Progenitor cell of endocrine pancreas (in vitro differentiated cells): Measurements from ENCODE around the gene KANK2. TPM values are rescaled to one million over a fixed set of nuclear protein-coding genes. Genes with fewer than 3 reads are reported as not detected.

Source experiments
- DNase-seq: peaks from one replicate; pipeline ENCODE4 v3.0.0; 2021; ENCODE audit warnings: low spot score; ENCODE audit not compliant: unreplicated experiment
- H3K27ac Mint-ChIP-seq: 2 replicates; pipeline ENCODE4 v1.8.0; 2021; ENCODE audit warnings: mild to moderate bottlenecking, moderate library complexity, mixed read lengths
- H3K27me3 Mint-ChIP-seq: 2 replicates; pipeline ENCODE4 v1.8.0; 2021; ENCODE audit warnings: mixed read lengths
- H3K36me3 Mint-ChIP-seq: 2 replicates; pipeline ENCODE4 v1.8.0; 2022; ENCODE audit warnings: mixed read lengths; ENCODE audit not compliant: insufficient read depth
- H3K4me1 Mint-ChIP-seq: 2 replicates; pipeline ENCODE4 v1.8.0; 2021; ENCODE audit warnings: low read depth, mixed read lengths
- H3K4me3 Mint-ChIP-seq: 2 replicates; pipeline ENCODE4 v1.8.0; 2021; ENCODE audit warnings: low read depth, mild to moderate bottlenecking, moderate library complexity, mixed read lengths
- H3K9me3 Mint-ChIP-seq: 2 replicates; pipeline ENCODE4 v1.8.0; 2021; ENCODE audit warnings: low read depth, mixed read lengths
- total RNA-seq: library from RNA; stranded (reverse); gene quantifications from 2 replicates; pipeline ENCODE4 v1.2.1, GENCODE V29; 2021
- TF ChIP-seq, protein P1 (sequence below): fragments of 200-600 bp; sonication (generic); IDR thresholded peaks from one replicate; pipeline ENCODE4 v1.5.0; 2021; ENCODE audit warnings: antibody characterized with exemption, mild to moderate bottlenecking; ENCODE audit not compliant: unreplicated experiment

KANK2 gene
- total RNA-seq, 1 donor from 2014 or later, result 27.6 TPM

DNA sequence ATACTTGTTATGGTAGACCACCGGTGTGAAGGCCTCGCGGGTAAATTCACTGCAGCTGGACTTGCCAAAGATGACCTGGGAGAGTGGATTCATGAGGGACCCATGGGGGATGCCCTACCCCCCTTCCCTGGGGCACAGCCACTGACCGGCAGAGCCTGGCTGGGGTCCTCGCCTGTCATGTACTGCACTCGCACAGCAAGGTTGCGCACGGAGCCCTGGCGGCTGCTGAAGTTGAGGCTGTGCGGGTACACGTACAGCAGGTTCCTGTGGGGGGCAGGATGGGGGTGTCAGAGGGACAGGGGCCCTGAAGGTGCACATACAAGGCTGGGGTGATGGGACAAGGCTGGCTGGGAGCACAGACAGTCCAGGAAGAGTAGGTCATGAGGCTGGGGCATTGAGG, 40.7 kb upstream of the KANK2 start:
- TF ChIP-seq, protein P1, sequence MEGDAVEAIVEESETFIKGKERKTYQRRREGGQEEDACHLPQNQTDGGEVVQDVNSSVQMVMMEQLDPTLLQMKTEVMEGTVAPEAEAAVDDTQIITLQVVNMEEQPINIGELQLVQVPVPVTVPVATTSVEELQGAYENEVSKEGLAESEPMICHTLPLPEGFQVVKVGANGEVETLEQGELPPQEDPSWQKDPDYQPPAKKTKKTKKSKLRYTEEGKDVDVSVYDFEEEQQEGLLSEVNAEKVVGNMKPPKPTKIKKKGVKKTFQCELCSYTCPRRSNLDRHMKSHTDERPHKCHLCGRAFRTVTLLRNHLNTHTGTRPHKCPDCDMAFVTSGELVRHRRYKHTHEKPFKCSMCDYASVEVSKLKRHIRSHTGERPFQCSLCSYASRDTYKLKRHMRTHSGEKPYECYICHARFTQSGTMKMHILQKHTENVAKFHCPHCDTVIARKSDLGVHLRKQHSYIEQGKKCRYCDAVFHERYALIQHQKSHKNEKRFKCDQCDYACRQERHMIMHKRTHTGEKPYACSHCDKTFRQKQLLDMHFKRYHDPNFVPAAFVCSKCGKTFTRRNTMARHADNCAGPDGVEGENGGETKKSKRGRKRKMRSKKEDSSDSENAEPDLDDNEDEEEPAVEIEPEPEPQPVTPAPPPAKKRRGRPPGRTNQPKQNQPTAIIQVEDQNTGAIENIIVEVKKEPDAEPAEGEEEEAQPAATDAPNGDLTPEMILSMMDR, result no peak
- no peak for DNase-seq
- Mint-ChIP-seq H3K4me1 (peaks cover 1% of the 10 kb centered on the region), H3K27me3 (no peaks in the 10 kb centered on the region), H3K27ac (no peak overlapping the region), H3K4me3 (no peak overlapping the region), H3K36me3 (peaks cover 20% of the 10 kb centered on the region), H3K9me3 (no peaks in the 10 kb centered on the region)

DNA sequence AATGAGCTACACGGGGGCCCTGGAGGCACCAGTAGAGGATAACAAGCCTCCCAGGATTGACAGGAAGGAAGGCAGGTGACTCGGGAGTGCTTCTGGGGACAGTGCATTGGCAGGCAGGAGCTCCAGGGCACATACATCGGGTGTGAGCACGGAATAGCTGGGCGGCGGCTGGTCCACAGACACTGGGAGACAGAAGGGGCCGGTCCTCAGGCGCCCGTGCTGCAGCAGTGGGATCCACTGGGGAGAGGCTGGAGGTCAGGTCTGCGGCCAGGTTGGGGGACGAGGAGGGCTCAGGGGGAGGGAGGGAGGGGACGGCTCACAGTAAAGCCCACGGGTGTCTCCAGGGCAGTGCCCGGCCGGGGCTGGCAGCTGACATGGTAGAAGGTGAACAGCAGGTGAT, 40.0 kb upstream of the KANK2 start:
- Mint-ChIP-seq H3K4me3 (no peak overlapping the region), H3K27ac (no peak overlapping the region), H3K27me3 (no peaks in the 10 kb centered on the region), H3K4me1 (peaks cover 1% of the 10 kb centered on the region), H3K36me3 (peaks cover 19% of the 10 kb centered on the region), H3K9me3 (no peaks in the 10 kb centered on the region)
- DNase-seq, result no peak
- TF ChIP-seq, protein P1, result no peak

DNA sequence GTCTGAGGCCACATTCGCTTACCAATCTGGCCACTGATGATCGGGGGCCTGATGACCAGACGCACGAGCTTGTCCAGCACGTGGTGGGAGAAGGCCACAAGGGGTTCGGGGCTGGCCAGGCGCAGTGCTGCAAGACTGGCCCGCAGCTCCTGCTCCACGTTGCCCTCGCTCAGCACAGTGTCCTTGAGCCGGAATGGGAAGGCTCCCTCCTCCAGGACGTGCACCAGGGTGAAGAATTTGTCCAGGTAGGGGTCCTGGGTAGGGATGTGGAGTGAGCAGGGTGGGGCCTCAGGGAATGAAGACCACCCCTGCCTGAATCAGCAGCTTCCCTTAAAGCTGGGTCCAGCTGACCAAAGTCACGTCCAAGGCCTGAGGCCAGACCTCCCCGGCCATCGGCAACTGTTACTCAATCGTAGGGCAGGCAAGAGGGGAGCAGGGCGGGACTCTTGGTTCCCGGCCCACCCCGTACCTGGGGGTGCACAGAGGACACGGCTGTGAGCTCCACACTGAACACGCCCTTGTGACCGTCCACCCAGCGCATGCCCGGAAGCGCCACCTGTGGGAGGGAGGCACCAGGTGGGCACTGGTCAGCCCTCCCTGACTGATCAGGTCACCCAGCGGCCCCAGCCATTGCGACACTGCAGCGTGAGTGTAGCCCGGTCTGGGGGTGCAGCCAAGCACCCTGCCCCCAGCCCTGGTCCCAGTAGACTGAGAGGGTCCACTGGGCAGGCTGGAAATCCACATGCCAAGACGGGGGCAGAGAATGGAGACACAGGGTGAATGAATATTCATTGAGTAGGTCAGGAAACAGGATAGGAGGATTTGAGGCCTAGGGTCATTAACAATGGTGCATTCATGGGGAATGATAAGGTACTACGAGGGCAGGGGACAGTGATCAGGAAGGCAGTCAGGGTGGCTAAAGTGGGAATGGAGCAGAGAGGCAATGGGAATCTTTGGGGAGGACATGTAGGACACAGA, 39.3 kb upstream of the KANK2 start:
- peaks cover 1% of the 10 kb centered on the region for H3K4me1 Mint-ChIP-seq
- TF ChIP-seq, protein P1, result no peak
- H3K27ac Mint-ChIP-seq, result no peak overlapping the region
- no peaks in the 10 kb centered on the region for H3K27me3 Mint-ChIP-seq
- DNase-seq, result no peak
- H3K4me3 Mint-ChIP-seq, result no peak overlapping the region
- peaks cover 18% of the 10 kb centered on the region for H3K36me3 Mint-ChIP-seq
- no peaks in the 10 kb centered on the region for H3K9me3 Mint-ChIP-seq

DNA sequence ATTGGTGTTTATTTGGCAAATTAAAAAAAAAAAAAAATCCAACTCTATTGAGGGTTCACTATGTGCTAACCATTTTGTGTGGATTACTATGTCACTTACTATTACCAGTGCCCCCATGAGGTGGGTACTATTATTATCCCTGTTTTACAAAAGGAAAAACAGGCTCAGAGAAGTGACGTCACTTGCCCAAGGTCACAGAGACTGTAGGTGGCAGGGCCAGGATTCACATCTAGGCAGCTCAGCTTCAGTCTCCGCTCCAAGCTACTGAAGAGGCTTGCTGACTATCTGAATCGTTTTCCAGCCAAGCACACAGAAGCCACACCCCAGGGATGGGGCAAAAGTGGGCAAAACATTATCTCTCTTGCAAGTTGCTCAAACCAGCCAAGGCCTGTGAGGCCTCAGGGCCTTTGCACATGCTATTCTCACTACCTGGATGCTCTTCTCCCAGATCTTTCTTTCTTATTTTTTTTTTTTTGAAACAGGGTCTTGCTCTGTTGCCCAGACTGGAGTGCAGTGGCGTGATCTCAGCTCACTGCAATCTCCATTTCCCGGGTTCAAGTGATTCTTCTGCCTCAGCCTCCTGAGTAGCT, 37.2 kb upstream of the KANK2 start:
- H3K27ac Mint-ChIP-seq, result no peak overlapping the region
- TF ChIP-seq, protein P1, result no peak
- no peaks in the 10 kb centered on the region for H3K9me3 Mint-ChIP-seq
- no peaks in the 10 kb centered on the region for H3K27me3 Mint-ChIP-seq
- peaks cover 1% of the 10 kb centered on the region for H3K4me1 Mint-ChIP-seq
- no peak overlapping the region for H3K4me3 Mint-ChIP-seq
- H3K36me3 Mint-ChIP-seq, result peaks cover 11% of the 10 kb centered on the region
- no peak for DNase-seq

DNA sequence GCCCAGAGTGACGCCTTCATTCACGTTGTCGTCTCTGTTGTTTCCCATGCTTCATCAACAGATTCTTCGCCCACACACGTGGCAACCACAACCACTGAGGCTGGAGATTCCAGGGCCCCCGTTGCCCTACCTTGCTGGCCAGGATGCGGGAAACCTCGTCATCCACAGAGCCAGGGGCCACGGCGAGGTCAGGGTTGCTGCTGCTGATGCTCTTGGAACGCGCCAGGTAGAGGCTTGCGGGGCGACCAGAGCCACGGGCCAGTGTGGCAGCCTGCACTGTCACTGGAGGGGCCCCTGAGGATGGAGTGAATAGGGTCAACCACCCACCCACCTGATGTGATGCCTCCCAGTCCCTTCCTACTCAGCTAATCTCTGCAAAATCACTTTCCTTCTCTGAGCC, 35.7 kb upstream of the KANK2 start:
- no peaks in the 10 kb centered on the region for H3K9me3 Mint-ChIP-seq
- no peaks in the 10 kb centered on the region for H3K27me3 Mint-ChIP-seq
- TF ChIP-seq, protein P1, result no peak
- peaks cover 4% of the 10 kb centered on the region for H3K36me3 Mint-ChIP-seq
- H3K4me3 Mint-ChIP-seq, result no peak overlapping the region
- H3K27ac Mint-ChIP-seq, result no peak overlapping the region
- DNase-seq, result no peak
- H3K4me1 Mint-ChIP-seq, result peaks cover 1% of the 10 kb centered on the region
